ENCODE data around the gene GPR25.

Gene GPR25

DNA sequence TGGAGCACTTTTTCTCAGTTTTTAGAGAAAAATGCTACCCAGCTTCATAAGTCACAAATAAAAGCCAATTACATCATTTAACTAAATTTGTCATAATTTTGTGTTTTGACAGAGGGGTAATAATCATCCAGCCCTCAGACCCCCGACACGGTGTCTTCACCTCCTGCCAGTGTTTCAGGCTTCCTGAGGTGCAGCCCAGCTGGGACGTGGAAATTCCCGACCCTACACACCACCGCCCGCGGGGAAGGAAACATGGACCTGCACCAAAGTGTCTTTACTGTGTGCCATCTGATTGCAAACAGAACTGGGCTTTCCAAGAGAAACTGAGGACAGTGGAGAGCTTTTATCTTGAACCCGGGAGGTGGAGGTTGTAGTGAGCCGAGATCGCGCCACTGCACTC, 14.3 kb downstream of the GPR25 start:
- no peak overlapping the region for H3K4me3 ChIP-seq (ENCODE audit: low read length)
- no peaks in the 10 kb centered on the region for H3K9me3 ChIP-seq (ENCODE audit: control insufficient read depth, insufficient read depth, low read length)
- no peaks in the 10 kb centered on the region for H3K36me3 ChIP-seq (ENCODE audit: control insufficient read depth, insufficient read depth, low read length)
- no peaks in the 10 kb centered on the region for H3K27me3 ChIP-seq (ENCODE audit: control insufficient read depth, insufficient read depth, low read length)
- no peak for DNase-seq (ENCODE audit: low read depth, low spot score)
- WGBS (ENCODE audit: insufficient coverage, insufficient read length) = no CpG with 5 or more reads among the region's 11 CpGs
- peaks cover 4% of the 10 kb centered on the region; the same call in 1 of the 2 replicates for H3K4me1 ChIP-seq (ENCODE audit: control insufficient read depth, insufficient read depth, low read length)
- no peak overlapping the region for H3K27ac ChIP-seq (ENCODE audit: low read length)

DNA sequence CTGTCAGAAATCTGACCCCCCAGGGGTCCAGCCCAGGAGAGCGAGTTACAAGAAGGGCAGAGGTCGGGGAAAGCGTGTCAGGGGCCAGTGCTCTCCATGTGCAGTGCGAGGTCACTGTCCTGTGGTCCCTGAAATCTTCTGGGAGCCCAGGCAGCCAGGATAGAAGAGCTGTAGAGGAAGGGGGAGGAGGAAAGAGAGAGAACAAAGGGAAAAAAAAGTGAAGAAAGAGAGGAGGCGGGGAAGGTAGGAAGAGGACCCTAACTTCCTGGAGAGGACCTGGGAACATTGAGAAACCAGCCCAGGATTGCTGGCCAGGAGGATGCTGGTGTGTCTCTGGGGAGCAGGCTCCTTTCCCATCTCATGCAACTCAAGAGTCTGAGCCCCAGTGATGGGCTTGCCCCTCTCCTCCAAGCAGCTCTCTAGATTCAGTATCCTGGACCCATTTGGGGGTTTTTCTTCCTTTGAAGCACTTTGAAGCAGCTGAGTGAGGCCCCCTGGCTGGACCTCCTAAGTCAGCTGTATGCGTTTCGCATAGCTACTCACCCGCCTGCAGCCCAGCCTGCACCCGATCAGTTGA, 15.1 kb downstream of the GPR25 start:
- peaks cover 4% of the 10 kb centered on the region; the same call in 1 of the 2 replicates for H3K4me1 ChIP-seq (ENCODE audit: control insufficient read depth, insufficient read depth, low read length)

DNA sequence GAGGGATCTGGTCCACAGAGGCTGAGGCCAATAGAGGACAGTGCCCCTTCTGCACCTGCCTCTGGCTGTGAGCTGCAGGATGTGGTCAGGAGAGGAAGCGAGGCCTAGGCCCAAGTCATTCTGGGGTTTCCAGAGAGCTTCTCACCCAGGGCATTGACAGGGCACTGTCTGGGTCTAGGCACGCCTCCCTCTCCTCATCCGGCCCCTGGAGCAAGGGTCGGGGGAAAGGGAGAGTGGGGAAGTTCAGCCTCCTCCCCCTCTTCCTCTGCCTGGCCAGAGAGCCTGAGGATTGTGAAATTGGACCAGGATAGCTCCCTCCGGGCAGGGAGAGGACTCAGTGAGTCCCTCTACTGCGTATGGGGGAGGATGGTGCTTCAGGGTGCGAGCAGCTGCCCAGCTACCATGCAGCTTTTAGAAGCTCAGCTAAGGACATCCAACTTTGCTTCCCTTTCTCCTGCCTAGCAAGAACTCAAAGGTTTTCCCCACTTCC, 15.6 kb downstream of the GPR25 start:
- Histone ChIP-seq H3K4me1 (ENCODE audit: control insufficient read depth, insufficient read depth, low read length) (peaks cover 4% of the 10 kb centered on the region; the same call in 1 of the 2 replicates), H3K27me3 (ENCODE audit: control insufficient read depth, insufficient read depth, low read length) (no peaks in the 10 kb centered on the region), H3K4me3 (ENCODE audit: low read length) (no peak overlapping the region), H3K9me3 (ENCODE audit: control insufficient read depth, insufficient read depth, low read length) (no peaks in the 10 kb centered on the region), H3K36me3 (ENCODE audit: control insufficient read depth, insufficient read depth, low read length) (no peaks in the 10 kb centered on the region), H3K27ac (ENCODE audit: low read length) (no peak overlapping the region)
- WGBS (ENCODE audit: insufficient coverage, insufficient read length) = no CpG with 5 or more reads among the region's 7 CpGs
- no peak for DNase-seq (ENCODE audit: low read depth, low spot score)

More for the DNA sequence above, 15.1 kb downstream of the GPR25 start:
- no peak for DNase-seq (ENCODE audit: low read depth, low spot score)
- Histone ChIP-seq H3K4me3 (ENCODE audit: low read length) (no peak overlapping the region), H3K36me3 (ENCODE audit: control insufficient read depth, insufficient read depth, low read length) (no peaks in the 10 kb centered on the region), H3K27ac (ENCODE audit: low read length) (no peak overlapping the region), H3K27me3 (ENCODE audit: control insufficient read depth, insufficient read depth, low read length) (no peaks in the 10 kb centered on the region), H3K9me3 (ENCODE audit: control insufficient read depth, insufficient read depth, low read length) (no peaks in the 10 kb centered on the region)
- WGBS (ENCODE audit: insufficient coverage, insufficient read length) = no CpG with 5 or more reads among the region's 9 CpGs

DNA sequence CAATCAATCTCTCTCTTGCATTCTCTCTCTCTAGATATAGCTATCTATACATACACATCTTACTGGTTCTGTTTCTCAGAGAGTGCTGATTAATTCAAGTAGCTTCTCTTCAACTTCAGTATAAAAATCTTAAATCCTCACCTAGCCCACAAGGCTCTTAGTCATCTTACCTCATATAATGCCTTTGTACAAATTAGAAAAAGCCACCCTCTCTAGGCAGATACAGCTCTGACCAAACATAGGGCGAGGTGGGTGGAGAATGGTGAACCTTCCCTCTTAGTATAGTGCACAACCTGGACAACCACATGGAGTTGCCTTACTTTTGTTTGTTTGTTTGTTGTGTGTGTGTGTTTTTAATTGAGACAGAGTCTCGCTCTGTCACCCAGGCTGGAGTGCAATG, 16.8 kb downstream of the GPR25 start:
- WGBS (ENCODE audit: insufficient coverage, insufficient read length) = no CpG with 5 or more reads among the region's 2 CpGs
- H3K27ac ChIP-seq (ENCODE audit: low read length) = no peak overlapping the region
- H3K27me3 ChIP-seq (ENCODE audit: control insufficient read depth, insufficient read depth, low read length) = no peaks in the 10 kb centered on the region
- no peak for DNase-seq (ENCODE audit: low read depth, low spot score)
- H3K36me3 ChIP-seq (ENCODE audit: control insufficient read depth, insufficient read depth, low read length) = no peaks in the 10 kb centered on the region
- no peaks in the 10 kb centered on the region for H3K9me3 ChIP-seq (ENCODE audit: control insufficient read depth, insufficient read depth, low read length)
- peaks cover 14% of the 10 kb centered on the region for H3K4me1 ChIP-seq (ENCODE audit: control insufficient read depth, insufficient read depth, low read length)
- H3K4me3 ChIP-seq (ENCODE audit: low read length) = no peak overlapping the region

DNA sequence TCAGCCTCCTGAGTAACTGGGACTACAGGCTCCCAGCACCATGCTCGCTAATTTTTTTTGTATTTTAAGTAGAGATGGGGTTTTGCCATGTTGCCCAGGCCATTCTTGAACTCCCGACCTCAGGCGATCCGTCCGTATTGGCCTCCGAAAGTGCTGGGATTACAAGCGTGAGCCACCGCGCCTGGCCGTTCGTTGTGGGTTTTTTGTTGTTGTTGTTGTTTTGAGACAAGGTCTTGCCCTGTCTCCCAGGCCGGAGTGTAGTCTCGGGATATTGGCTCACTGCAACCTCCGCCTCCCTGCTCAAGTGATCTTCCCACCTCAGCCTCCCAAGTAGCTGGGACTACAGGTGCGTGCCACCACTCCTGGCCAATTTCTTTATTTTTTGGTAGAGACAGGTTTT, 17.2 kb downstream of the GPR25 start:
- no CpG with 5 or more reads among the region's 15 CpGs for WGBS (ENCODE audit: insufficient coverage, insufficient read length)
- H3K36me3 ChIP-seq (ENCODE audit: control insufficient read depth, insufficient read depth, low read length) = no peaks in the 10 kb centered on the region
- no peak overlapping the region for H3K27ac ChIP-seq (ENCODE audit: low read length)
- H3K27me3 ChIP-seq (ENCODE audit: control insufficient read depth, insufficient read depth, low read length) = no peaks in the 10 kb centered on the region
- no peaks in the 10 kb centered on the region for H3K9me3 ChIP-seq (ENCODE audit: control insufficient read depth, insufficient read depth, low read length)
- H3K4me3 ChIP-seq (ENCODE audit: low read length) = no peak overlapping the region
- H3K4me1 ChIP-seq (ENCODE audit: control insufficient read depth, insufficient read depth, low read length) = peaks cover 18% of the 10 kb centered on the region
- DNase-seq (ENCODE audit: low read depth, low spot score) = no peak

GRCh38 chr1:200890818-200891773, 18.3 kb downstream of the GPR25 start:
- Histone ChIP-seq H3K27ac (ENCODE audit: low read length) (no peak overlapping the region), H3K4me1 (ENCODE audit: control insufficient read depth, insufficient read depth, low read length) (peaks cover 26% of the 10 kb centered on the region), H3K27me3 (ENCODE audit: control insufficient read depth, insufficient read depth, low read length) (no peaks in the 10 kb centered on the region), H3K9me3 (ENCODE audit: control insufficient read depth, insufficient read depth, low read length) (no peaks in the 10 kb centered on the region), H3K4me3 (ENCODE audit: low read length) (peak overlapping the region; percentile 48; the same call in 1 of the 2 replicates), H3K36me3 (ENCODE audit: control insufficient read depth, insufficient read depth, low read length) (no peaks in the 10 kb centered on the region)
- WGBS (ENCODE audit: insufficient coverage, insufficient read length) = no CpG with 5 or more reads among the region's 72 CpGs
- no peak for DNase-seq (ENCODE audit: low read depth, low spot score)

DNA sequence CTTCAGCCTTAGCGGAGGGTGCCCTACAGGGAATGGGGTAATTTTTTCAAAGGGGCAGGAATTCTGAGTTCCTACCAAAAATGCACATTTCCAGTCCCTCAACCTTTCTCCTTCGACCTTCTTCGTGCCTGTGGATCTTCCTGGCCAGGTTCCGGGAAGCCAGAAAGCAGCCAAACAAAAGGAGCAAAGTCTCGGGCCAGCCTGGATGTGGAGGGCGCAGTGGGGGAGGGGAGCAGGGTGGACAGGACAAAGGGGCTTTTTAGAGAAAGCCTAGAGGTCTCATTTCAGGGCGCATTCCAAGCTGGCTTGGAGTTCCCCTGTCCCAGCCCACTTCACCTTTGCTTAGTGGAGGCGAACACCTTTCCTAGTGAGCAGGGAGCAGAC, 19.0 kb downstream of the GPR25 start:
- no peak for DNase-seq (ENCODE audit: low read depth, low spot score)
- no CpG with 5 or more reads among the region's 8 CpGs for WGBS (ENCODE audit: insufficient coverage, insufficient read length)
- Histone ChIP-seq H3K9me3 (ENCODE audit: control insufficient read depth, insufficient read depth, low read length) (no peaks in the 10 kb centered on the region), H3K27me3 (ENCODE audit: control insufficient read depth, insufficient read depth, low read length) (no peaks in the 10 kb centered on the region), H3K27ac (ENCODE audit: low read length) (no peak overlapping the region), H3K36me3 (ENCODE audit: control insufficient read depth, insufficient read depth, low read length) (no peaks in the 10 kb centered on the region), H3K4me3 (ENCODE audit: low read length) (peak overlapping the region; percentile 48; the same call in 1 of the 2 replicates), H3K4me1 (ENCODE audit: control insufficient read depth, insufficient read depth, low read length) (peaks cover 28% of the 10 kb centered on the region)

DNA sequence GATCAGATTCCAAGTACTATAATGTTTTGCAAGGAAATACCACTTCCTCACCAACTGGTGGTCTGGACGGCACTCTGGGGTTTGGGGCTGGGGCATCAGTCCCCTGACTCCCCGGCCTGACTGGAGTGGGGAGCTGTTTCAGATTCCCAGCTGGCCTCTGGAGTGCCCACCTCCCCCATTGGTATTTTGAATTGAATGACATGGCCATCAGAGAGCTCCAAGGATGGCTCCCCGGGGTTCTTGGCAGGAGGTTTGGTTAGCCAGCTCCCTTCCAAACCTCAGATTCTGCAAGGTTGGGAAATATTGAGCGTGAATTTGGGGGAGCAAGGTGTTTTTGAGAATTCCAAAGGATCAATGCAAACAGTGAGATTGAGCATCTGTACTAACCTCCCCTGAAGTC, 19.8 kb downstream of the GPR25 start:
- Histone ChIP-seq H3K9me3 (ENCODE audit: control insufficient read depth, insufficient read depth, low read length) (no peaks in the 10 kb centered on the region), H3K27me3 (ENCODE audit: control insufficient read depth, insufficient read depth, low read length) (no peaks in the 10 kb centered on the region), H3K36me3 (ENCODE audit: control insufficient read depth, insufficient read depth, low read length) (no peaks in the 10 kb centered on the region), H3K4me3 (ENCODE audit: low read length) (peak overlapping the region; percentile 48; the same call in 1 of the 2 replicates), H3K4me1 (ENCODE audit: control insufficient read depth, insufficient read depth, low read length) (peaks cover 29% of the 10 kb centered on the region), H3K27ac (ENCODE audit: low read length) (no peak overlapping the region)
- WGBS (ENCODE audit: insufficient coverage, insufficient read length) = no CpG with 5 or more reads among the region's 4 CpGs
- no peak for DNase-seq (ENCODE audit: low read depth, low spot score)

- Histone ChIP-seq H3K4me3 (ENCODE audit: low read length) (peak overlapping the region; percentile 48; the same call in 1 of the 2 replicates), H3K9me3 (ENCODE audit: control insufficient read depth, insufficient read depth, low read length) (no peaks in the 10 kb centered on the region), H3K27ac (ENCODE audit: low read length) (no peak overlapping the region), H3K36me3 (ENCODE audit: control insufficient read depth, insufficient read depth, low read length) (no peaks in the 10 kb centered on the region), H3K27me3 (ENCODE audit: control insufficient read depth, insufficient read depth, low read length) (no peaks in the 10 kb centered on the region), H3K4me1 (ENCODE audit: control insufficient read depth, insufficient read depth, low read length) (peaks cover 29% of the 10 kb centered on the region)
- DNase-seq (ENCODE audit: low read depth, low spot score) = no peak
Measured at GRCh38 chr1:200892958-200893357, 20.2 kb downstream of the GPR25 start.

DNA sequence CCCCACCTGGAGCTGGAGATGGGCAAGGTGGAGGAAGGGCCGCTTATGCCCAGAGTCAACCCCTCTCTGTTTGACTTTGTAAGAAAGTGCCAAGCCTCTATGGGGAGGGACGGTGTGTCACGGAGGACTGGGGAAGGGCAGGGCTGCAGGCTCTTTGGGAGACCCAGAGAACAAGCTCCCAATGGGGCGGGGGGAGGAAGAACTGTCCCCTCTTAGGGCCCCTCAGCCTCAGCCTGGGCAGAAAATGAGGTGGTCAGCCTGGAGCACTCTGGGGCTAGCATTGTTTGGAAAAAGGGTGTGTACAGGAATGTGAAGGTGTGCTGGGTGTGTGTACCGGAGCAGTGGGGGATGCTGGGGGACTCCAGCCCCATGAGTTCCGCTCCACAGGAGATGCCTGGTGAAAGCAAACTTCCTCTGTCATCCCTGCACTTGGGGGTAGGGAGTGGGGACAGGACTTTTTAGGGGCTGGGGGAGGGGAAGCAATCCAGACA, 20.7 kb downstream of the GPR25 start:
- no peak for DNase-seq (ENCODE audit: low read depth, low spot score)
- Histone ChIP-seq H3K36me3 (ENCODE audit: control insufficient read depth, insufficient read depth, low read length) (peaks cover 2% of the 10 kb centered on the region), H3K9me3 (ENCODE audit: control insufficient read depth, insufficient read depth, low read length) (no peaks in the 10 kb centered on the region), H3K27me3 (ENCODE audit: control insufficient read depth, insufficient read depth, low read length) (no peaks in the 10 kb centered on the region), H3K27ac (ENCODE audit: low read length) (no peak overlapping the region), H3K4me1 (ENCODE audit: control insufficient read depth, insufficient read depth, low read length) (peaks cover 25% of the 10 kb centered on the region), H3K4me3 (ENCODE audit: low read length) (no peak overlapping the region)
- no CpG with 5 or more reads among the region's 6 CpGs for WGBS (ENCODE audit: insufficient coverage, insufficient read length)
